HepG2 (cell line): Measurements from ENCODE around the gene XPNPEP3. TPM values are rescaled to one million over a fixed set of nuclear protein-coding genes. Genes with fewer than 3 reads are reported as not detected.

ENCODE experiments used
- GABPB1 ChIP-seq: IDR thresholded peaks from 2 replicates; pipeline ENCODE4 v1.6.1; 2016; ENCODE audit warnings: mild to moderate bottlenecking, missing genetic modification reagents, moderate library complexity, missing compliant biosample characterization
- HOXA3 ChIP-seq: sonication (generic); formaldehyde crosslinking; IDR thresholded peaks from 2 replicates; pipeline ENCODE4 v1.5.0; 2020; ENCODE audit warnings: missing genetic modification reagents
- HOXA9 ChIP-seq: sonication (generic); formaldehyde crosslinking; IDR thresholded peaks from 2 replicates; pipeline ENCODE4 v1.8.1; 2022; ENCODE audit warnings: missing genetic modification reagents, mild to moderate bottlenecking, moderate library complexity, borderline replicate concordance
- MBD4 ChIP-seq: IDR thresholded peaks from 2 replicates; pipeline ENCODE4 v1.6.1; 2012; ENCODE audit warnings: low read length, inconsistent platforms, borderline replicate concordance
- MXI1 ChIP-seq: IDR thresholded peaks from 3 replicates; pipeline ENCODE4 v1.6.1; 2012; ENCODE audit warnings: low read depth, low read length, inconsistent platforms, borderline replicate concordance
- NR2F2 ChIP-seq: IDR thresholded peaks from 2 replicates; pipeline ENCODE4 v1.6.1; 2012; ENCODE audit warnings: low read depth, inconsistent platforms, borderline replicate concordance
- RAD21 ChIP-seq: fragments of 450-650 bp; formaldehyde crosslinking; IDR thresholded peaks from 2 replicates; pipeline ENCODE4 v1.5.0; 2020; ENCODE audit warnings: mild to moderate bottlenecking
- SALL2 ChIP-seq: sonication (generic); formaldehyde crosslinking; IDR thresholded peaks from 2 replicates; pipeline ENCODE4 v1.8.1; 2023; ENCODE audit warnings: mild to moderate bottlenecking, missing genetic modification reagents, inconsistent platforms
- ZFP41 ChIP-seq: sonication (generic); formaldehyde crosslinking; IDR thresholded peaks from 2 replicates; pipeline ENCODE4 v1.4.0; 2020; ENCODE audit warnings: mild to moderate bottlenecking, missing genetic modification reagents, borderline replicate concordance
- ZMAT3 ChIP-seq: sonication (generic); formaldehyde crosslinking; conservative IDR thresholded peaks from 2 replicates; pipeline ENCODE4 v1.7.0; 2021; ENCODE audit warnings: missing genetic modification reagents
- ZNF333 ChIP-seq: sonication (generic); formaldehyde crosslinking; IDR thresholded peaks from 2 replicates; pipeline ENCODE4 v1.4.0; 2020; ENCODE audit warnings: mild to moderate bottlenecking, missing genetic modification reagents, borderline replicate concordance
- ZNF337 ChIP-seq: sonication (generic); formaldehyde crosslinking; IDR thresholded peaks from 2 replicates; pipeline ENCODE4 v1.5.1; 2020; ENCODE audit warnings: missing genetic modification reagents, low read depth, mild to moderate bottlenecking, borderline replicate concordance
- ZNF383 ChIP-seq: sonication (generic); formaldehyde crosslinking; IDR thresholded peaks from 2 replicates; pipeline ENCODE4 v1.4.0; 2020; ENCODE audit warnings: missing genetic modification reagents, mild to moderate bottlenecking, borderline replicate concordance
- ZNF501 ChIP-seq: sonication (generic); formaldehyde crosslinking; IDR thresholded peaks from 2 replicates; pipeline ENCODE4 v1.5.1; 2020; ENCODE audit warnings: mild to moderate bottlenecking, moderate library complexity, missing genetic modification reagents
- ZSCAN9 ChIP-seq: IDR thresholded peaks from 2 replicates; pipeline ENCODE4 v1.6.1; 2016; ENCODE audit warnings: borderline replicate concordance
- polyA plus RNA-seq, 8 experiments: library from polyadenylated mRNA; depleted of rRNA in 3 of 8; stranded (reverse) in 7 of 8; unstranded in 1 of 8; fragments of >200 nt; fragmentation: Illumina TruSeq in 4 of 8; extraction: Trizol in 4 of 8; gene quantifications; 2 replicates each; pipeline versions ENCODE4 v1.2.1 to v1.2.3, GENCODE V29; 2011 to 2016; ENCODE audit warnings: low read depth in 4 of 8, missing spikeins in 1 of 8, mixed read lengths in 1 of 8; ENCODE audit not compliant: insufficient read depth in 1 of 8
- total RNA-seq, 5 experiments: library from RNA; depleted of rRNA; stranded (reverse); fragments of >200 nt; fragmentation: Illumina TruSeq; extraction: Trizol; gene quantifications; 2 replicates each; pipeline ENCODE4 v1.2.3, GENCODE V29; 2016; ENCODE audit warnings: low read depth in 1 of 5
- TF ChIP-seq, protein P1 (sequence below): sonication (generic); formaldehyde crosslinking; IDR thresholded peaks from 2 replicates; pipeline ENCODE4 v1.5.0; 2020; ENCODE audit warnings: missing genetic modification reagents, mild to moderate bottlenecking, borderline replicate concordance
- TF ChIP-seq, protein P2 (sequence below): IDR thresholded peaks from 2 replicates; pipeline ENCODE4 v1.6.1; 2016; ENCODE audit warnings: missing biosample characterization, missing genetic modification reagents, low read depth
- TF ChIP-seq, protein P3 (sequence below): sonication (generic); formaldehyde crosslinking; IDR thresholded peaks from 2 replicates; pipeline ENCODE4 v1.8.0; 2022; ENCODE audit warnings: mild to moderate bottlenecking, missing genetic modification reagents; ENCODE audit not compliant: insufficient replicate concordance
- TF ChIP-seq, protein P4 (sequence below): sonication (generic); formaldehyde crosslinking; IDR thresholded peaks from 2 replicates; pipeline ENCODE4 v1.8.1; 2023; ENCODE audit warnings: mild to moderate bottlenecking, inconsistent platforms, moderate library complexity, missing genetic modification reagents, borderline replicate concordance

Gene XPNPEP3
- total and polyA plus RNA-seq, 2 of the 13 experiments (the other 11 are each of a cell fraction or from before 2014, with no cell fraction given) = 10.3 to 14.0 TPM

DNA sequence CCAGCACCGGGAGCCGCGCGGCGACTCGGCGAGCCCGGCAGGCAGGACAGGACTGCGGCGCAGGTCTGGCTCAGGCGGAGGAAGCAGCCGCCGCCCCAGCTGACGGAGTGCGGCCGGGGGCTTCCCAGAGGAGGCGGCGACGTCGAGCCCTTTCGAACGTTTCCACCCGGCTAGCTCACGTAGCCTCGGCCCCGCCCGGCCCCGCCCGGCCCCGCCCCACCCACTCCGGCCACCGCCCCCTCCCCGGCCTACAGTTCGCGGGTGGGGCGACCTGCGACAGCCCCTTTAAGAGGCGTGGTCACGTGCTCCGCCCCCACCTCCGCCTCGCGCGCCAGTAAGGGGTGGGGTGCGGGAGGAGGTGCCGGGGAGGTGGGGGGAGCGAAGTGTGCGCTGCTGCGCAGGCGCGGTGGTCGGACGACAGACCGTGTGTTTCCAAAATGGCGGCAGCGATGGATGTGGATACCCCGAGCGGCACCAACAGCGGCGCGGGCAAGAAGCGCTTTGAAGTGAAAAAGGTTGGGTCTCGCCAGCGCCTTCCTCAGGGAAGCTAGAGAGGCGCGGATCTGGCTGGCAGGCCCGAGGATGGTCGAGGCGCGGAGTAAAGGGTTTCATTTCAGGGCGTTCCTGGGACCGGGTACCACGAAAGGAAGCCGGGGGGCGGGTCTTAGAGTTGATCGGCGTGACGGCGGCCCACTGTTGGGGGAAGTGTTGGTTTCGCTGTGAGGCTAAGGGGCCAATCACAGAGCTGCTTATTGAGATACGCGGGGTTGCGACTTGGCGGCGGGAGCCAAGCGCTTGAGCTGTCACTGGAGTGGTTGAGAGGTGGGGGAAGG, 94.2 kb downstream of the XPNPEP3 start, which contains the start of gene RBX1 (continued):
- TF ChIP-seq MXI1 = peak; percentile 57; the same call in 1 of the 3 replicates
- TF ChIP-seq GABPB1 (CRISPR knock-in tag) = peak; percentile 86
- TF ChIP-seq, protein P1, sequence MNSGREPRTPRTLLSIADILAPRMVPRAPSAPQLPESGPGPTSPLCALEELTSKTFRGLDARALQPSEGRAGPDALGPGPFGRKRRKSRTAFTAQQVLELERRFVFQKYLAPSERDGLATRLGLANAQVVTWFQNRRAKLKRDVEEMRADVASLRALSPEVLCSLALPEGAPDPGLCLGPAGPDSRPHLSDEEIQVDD (CRISPR knock-in tag) = no peak
- TF ChIP-seq ZFP41 (CRISPR knock-in tag) = no peak
- TF ChIP-seq HOXA3 = peak; percentile 16
- TF ChIP-seq, protein P2, sequence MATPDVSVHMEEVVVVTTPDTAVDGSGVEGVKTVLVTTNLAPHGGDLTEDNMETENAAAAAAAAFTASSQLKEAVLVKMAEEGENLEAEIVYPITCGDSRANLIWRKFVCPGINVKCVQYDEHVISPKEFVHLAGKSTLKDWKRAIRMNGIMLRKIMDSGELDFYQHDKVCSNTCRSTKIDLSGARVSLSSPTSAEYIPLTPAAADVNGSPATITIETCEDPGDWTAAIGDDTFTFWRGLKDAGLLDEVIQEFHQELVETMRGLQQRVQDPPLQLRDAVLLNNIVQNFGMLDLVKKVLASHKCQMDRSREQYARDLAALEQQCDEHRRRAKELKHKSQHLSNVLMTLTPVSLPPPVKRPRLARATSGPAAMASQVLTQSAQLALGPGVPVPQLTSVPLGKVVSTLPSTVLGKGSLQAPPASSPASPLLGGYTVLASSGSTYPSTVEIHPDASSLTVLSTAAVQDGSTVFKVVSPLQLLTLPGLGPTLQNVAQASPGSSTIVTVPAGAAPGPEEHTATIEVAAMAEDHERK = no peak
- TF ChIP-seq NR2F2 = no peak
- TF ChIP-seq ZSCAN9 = peak; percentile 53; the same call in 1 of the 2 replicates
- TF ChIP-seq RAD21 (CRISPR knock-in tag) = peak; percentile 54
- TF ChIP-seq ZMAT3 (CRISPR knock-in tag) = peak; percentile 62; the same call in 1 of the 2 replicates
- peak; percentile 69 for TF ChIP-seq SALL2 (CRISPR knock-in tag)
- no peak for TF ChIP-seq ZNF383 (CRISPR knock-in tag)
- TF ChIP-seq ZNF501 = peak; percentile 78; the same call in 1 of the 2 replicates
- 0 out of 2 replicates have a peak, but pooled peaks have one; percentile 33 for TF ChIP-seq HOXA9 (CRISPR knock-in tag)
- no peak for TF ChIP-seq MBD4
- TF ChIP-seq, protein P3, sequence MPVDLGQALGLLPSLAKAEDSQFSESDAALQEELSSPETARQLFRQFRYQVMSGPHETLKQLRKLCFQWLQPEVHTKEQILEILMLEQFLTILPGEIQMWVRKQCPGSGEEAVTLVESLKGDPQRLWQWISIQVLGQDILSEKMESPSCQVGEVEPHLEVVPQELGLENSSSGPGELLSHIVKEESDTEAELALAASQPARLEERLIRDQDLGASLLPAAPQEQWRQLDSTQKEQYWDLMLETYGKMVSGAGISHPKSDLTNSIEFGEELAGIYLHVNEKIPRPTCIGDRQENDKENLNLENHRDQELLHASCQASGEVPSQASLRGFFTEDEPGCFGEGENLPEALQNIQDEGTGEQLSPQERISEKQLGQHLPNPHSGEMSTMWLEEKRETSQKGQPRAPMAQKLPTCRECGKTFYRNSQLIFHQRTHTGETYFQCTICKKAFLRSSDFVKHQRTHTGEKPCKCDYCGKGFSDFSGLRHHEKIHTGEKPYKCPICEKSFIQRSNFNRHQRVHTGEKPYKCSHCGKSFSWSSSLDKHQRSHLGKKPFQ = no peak
- no peak for TF ChIP-seq ZNF333 (CRISPR knock-in tag)
- TF ChIP-seq ZNF337 (CRISPR knock-in tag) = peak; percentile 47; the same call in 1 of the 2 replicates
- TF ChIP-seq, protein P4, sequence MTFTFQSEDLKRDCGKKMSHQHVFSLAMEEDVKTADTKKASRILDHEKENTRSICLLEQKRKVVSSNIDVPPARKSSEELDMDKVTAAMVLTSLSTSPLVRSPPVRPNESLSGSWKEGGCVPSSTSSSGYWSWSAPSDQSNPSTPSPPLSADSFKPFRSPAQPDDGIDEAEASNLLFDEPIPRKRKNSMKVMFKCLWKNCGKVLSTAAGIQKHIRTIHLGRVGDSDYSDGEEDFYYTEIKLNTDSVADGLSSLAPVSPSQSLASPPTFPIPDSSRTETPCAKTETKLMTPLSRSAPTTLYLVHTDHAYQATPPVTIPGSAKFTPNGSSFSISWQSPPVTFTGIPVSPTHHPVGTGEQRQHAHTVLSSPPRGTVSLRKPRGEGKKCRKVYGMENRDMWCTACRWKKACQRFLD = peak; percentile 63
